ENCODE measurements around the gene AGBL5. TPM values are rescaled to one million over a fixed set of nuclear protein-coding genes. Genes with fewer than 3 reads are reported as not detected.

Gene AGBL5
- total RNA-seq, 1 experiment from 2014 or later, result 55.4 TPM

- Mint-ChIP-seq H3K4me3 (no peak overlapping the region), H3K27ac (peak overlapping the region in 2 of 3 experiments; percentile 37 to 40; a peak in 2 of 7 replicates)
Measured at GRCh38 chr2:27091746-27092695, 40.6 kb downstream of the AGBL5 start.

More at GRCh38 chr2:27091746-27092695, 40.6 kb downstream of the AGBL5 start:
- Histone ChIP-seq H3K56ac (ENCODE audit: insufficient read length, low read depth, low read length) (no peak overlapping the region), H3K23me2 (ENCODE audit: insufficient read length, low read depth, low read length, poor library complexity, severe bottlenecking) (peaks cover 4% of the 10 kb centered on the region), H3K4me1 (ENCODE audit: insufficient read depth, low read length) (no peaks in the 10 kb centered on the region), H2BK120ac (ENCODE audit: low read depth, low read length, poor library complexity, severe bottlenecking) (no peak overlapping the region), H3T11ph (ENCODE audit: low read length) (no peak overlapping the region), H3K9me3 (ENCODE audit: control insufficient read depth, low read depth, low read length) (no peaks in the 10 kb centered on the region), H3K4ac (ENCODE audit: low read depth, low read length) (no peak overlapping the region), H2BK5ac (ENCODE audit: insufficient read length, low read length) (no peak overlapping the region), H2BK12ac (ENCODE audit: insufficient read length, low read depth, low read length) (no peak overlapping the region), H3K23ac (ENCODE audit: insufficient read length, low read depth, low read length) (no peak overlapping the region), H2AK5ac (ENCODE audit: insufficient read length, low read length) (no peak overlapping the region), H3K27ac (ENCODE audit: insufficient read length, low read depth, low read length) (no peak overlapping the region), H2BK15ac (ENCODE audit: low read depth, low read length) (no peak overlapping the region), H3K18ac (ENCODE audit: insufficient read length, low read depth, low read length) (no peak overlapping the region), H3K4me2 (ENCODE audit: insufficient read depth, insufficient read length, low read length) (no peak overlapping the region), H3K27me3 (ENCODE audit: insufficient read depth, low read length) (no peaks in the 10 kb centered on the region), H3K14ac (ENCODE audit: insufficient read depth, low read length) (no peak overlapping the region), H3K9ac (ENCODE audit: extremely low read depth, insufficient read length, low read length) (no peak overlapping the region), H2AFZ (ENCODE audit: low read length) (no peak overlapping the region), H4K8ac (replicated peaks; ENCODE audit: insufficient read length, low read depth, low read length) (no peak overlapping the region), H3K79me1 (ENCODE audit: insufficient read depth, low read depth, low read length, poor library complexity, severe bottlenecking) (no peaks in the 10 kb centered on the region), H4K91ac (ENCODE audit: insufficient read length, low read depth, low read length) (no peak overlapping the region), H2BK20ac (ENCODE audit: low read depth, low read length, poor library complexity, severe bottlenecking) (no peak overlapping the region), H4K5ac (ENCODE audit: insufficient read length, low read depth, low read length) (no peak overlapping the region), H3K79me2 (ENCODE audit: insufficient read depth, low read length) (no peaks in the 10 kb centered on the region), H4K20me1 (ENCODE audit: control insufficient read depth, insufficient read depth, insufficient read length) (peaks cover 3% of the 10 kb centered on the region)
- TF ChIP-seq, protein P1, sequence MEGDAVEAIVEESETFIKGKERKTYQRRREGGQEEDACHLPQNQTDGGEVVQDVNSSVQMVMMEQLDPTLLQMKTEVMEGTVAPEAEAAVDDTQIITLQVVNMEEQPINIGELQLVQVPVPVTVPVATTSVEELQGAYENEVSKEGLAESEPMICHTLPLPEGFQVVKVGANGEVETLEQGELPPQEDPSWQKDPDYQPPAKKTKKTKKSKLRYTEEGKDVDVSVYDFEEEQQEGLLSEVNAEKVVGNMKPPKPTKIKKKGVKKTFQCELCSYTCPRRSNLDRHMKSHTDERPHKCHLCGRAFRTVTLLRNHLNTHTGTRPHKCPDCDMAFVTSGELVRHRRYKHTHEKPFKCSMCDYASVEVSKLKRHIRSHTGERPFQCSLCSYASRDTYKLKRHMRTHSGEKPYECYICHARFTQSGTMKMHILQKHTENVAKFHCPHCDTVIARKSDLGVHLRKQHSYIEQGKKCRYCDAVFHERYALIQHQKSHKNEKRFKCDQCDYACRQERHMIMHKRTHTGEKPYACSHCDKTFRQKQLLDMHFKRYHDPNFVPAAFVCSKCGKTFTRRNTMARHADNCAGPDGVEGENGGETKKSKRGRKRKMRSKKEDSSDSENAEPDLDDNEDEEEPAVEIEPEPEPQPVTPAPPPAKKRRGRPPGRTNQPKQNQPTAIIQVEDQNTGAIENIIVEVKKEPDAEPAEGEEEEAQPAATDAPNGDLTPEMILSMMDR (conservative IDR thresholded peaks at IDR 0.05), result no peak
- Mint-ChIP-seq H3K9me3 (no peaks in the 10 kb centered on the region; a peak in 1 of 5 replicates), H3K36me3 (ENCODE audit: insufficient read depth in 1 of 3, low read depth in 3 of 3) (no peaks in the 10 kb centered on the region; a peak in 1 of 7 replicates), H3K4me1 (peaks cover 13 to 14% of the 10 kb centered on the region in 2 experiments), H3K27me3 (ENCODE audit: low read depth) (peaks cover 6% of the 10 kb centered on the region)
- WGBS (ENCODE audit: extremely low coverage, insufficient read length, low lambda C conversion rate), result no CpG with 5 or more reads among the region's 25 CpGs
- no peak for DNase-seq
